ENCODE results near the gene ST3GAL3.

GRCh38 chr1:43908858-43909257, 201.5 kb downstream of the ST3GAL3 start:
- TF ChIP-seq POLR2A (IDR thresholded peaks at IDR 0.05) (no peak), CTCF (IDR thresholded peaks at IDR 0.05) (no peak)

Measured in right lobe of liver (tissue), 4 donors.